ENCODE data around the gene ATL2.

Gene ATL2

GRCh38 chr2:38387887-38388286 lies 10.8 kb upstream of the ATL2 start:
- DNase-seq = no peak

DNA sequence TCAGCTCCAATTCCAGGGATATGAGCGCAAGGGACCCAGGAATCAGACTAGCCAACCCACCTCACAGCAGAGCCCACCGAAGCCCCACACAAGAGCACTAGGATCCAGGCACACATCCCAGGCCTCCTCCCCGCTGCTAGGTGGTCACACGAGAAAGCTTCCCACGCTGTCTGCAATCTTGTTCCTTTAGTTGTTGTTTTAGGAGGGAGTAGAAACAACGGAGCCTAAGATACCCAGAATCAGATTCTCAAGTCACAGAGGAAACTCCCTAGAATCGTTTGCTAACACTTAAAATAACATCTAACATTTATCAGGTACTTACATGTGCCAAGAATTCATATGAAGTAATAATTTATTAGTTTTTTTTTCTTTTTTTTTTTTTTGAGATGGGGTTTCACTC lies 9.7 kb upstream of the ATL2 start:
- no peak for DNase-seq

DNA sequence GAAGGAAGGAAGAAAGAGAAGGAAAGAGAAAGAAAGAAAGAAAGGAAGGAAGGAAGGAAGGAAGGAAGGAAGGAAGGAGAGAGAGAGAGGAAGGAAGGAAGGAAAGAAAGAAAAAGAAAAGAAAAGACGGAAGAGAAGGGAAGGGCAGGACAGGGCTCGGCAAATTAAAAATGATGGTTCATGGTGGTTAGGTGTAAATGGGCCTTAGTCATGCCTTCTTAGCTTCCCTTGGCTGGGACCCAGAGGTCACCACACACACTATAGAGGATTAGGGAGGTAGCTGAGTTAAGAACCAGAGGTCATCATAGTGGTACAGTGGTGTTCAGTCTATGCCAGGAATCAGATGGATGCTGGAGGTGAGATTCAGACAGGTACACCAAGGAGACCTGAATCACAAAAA lies 9.3 kb upstream of the ATL2 start:
- no peak for DNase-seq

DNA sequence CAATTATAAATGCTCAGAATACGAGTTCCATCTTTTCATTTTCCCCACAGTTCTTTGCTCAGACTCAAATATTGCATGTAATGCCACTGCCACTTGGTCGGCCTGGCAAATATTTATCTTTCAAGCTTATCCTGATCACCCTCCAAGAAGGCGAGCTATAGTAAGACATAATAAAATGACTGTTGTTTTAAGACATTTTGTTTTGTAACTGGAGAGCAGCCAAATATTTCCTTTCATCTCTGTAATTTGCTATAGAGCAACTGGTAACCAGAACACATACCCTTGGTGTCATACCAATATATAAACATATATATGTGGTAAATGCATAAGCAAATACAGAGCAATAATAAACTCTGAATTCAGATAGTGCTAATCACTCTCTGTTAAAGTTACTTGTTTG lies 7.3 kb upstream of the ATL2 start:
- DNase-seq = no peak

GRCh38 chr2:38383741-38384140 lies 6.7 kb upstream of the ATL2 start:
- DNase-seq = peak; percentile 13

DNA sequence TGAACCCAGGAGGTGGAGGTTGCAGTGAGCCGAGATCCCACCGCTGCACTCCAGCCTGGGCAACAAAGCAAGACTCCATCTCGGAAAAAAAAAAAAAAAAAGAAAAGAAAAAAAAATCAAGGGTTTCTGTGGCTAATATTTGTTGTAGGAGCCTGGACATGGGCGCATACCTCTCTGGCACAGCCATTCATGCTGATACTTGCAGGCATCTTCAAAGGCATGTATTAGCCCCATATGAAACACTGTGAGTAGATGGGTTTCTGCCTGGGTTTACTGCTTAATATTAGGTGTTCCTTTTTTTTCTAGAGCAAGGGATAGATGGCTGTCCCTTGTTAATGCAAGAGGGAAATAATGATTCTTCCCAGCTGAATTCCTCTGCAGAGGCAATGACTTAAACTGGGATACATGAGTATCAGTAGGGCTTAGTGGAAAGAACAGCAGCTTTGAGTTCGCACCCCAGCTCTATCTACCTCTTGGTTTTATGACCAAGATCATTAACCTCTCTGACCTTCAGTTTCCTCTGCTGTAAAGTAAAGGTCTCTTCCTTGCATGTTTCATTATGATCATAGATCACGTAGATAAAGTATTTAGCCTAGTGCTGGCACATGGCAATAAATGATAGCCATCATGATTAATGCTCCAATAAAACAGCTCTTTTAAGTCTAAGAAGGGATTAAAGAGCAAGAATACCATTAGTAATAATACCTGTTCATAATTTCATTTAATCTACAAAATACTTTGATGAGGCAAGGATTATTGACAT lies 4.5 kb upstream of the ATL2 start:
- no peak for DNase-seq

DNA sequence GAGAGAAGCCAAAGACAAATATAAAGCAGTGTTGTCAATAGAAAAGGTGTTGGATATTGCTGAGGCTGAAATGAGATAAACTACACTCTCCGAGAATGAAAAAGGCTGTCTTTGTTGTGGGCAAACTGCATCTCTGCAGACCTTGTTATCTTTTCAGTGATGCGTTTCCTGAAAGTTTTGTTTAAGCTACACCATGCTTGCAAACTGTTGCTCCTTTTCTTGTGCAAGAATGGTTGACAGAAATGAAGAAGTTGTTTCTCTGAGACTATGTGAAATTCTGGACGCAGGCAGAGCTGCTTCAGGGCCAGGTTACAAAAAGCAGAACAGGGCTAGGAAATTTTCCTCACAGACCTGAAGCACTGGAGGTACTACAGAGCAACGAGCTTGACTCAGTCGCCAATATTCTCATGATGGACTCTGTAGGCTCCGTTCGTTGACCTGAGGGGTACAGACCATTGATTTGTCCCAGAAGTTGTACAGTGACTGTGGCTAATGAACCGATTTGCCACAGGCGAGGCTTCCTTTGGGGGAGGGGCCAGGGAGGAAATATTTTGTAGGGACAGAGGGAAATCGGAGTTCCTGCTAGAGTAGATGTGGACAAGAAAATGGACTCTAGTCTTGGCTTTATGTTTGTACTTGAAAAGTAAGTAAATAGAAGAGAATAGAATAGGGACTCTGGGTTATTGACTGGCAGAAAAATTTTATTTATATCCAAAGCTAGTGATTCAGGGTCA lies 3.5 kb upstream of the ATL2 start:
- no peak for DNase-seq

- peak; percentile 47 for DNase-seq
These were observed 575 bp downstream of the ATL2 start for GRCh38 chr2:38376346-38377049.

DNA sequence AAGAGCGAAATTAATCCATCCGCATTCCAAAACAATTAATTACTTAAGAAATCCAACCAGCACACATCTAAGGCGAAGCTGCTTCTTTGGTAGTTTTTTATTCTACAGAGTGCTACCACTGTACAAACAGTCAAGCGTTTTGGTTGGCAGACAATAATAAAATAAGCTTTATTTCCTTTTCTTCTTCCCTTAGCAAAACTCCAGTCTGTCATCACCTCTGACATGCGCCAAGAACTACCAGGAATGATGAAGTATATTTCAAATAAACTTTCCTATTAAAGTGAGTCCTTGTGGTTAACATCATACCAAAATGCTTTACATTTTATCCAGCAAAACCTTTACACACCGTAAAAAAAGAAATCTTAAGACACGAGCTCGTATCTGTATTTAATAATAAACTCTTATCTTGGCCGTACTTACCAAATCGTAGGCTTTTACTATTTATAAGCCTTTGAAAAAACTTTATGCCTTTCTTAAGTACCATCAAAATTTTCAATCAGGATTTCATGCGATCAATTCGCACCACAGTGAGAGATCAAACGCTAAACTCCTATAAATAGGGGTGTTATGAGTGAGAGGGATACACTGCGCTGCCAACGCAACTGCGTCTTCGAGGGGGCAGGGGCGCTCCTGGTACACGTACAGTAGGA lies 1.3 kb downstream of the ATL2 start:
- peak; percentile 31 for DNase-seq

DNA sequence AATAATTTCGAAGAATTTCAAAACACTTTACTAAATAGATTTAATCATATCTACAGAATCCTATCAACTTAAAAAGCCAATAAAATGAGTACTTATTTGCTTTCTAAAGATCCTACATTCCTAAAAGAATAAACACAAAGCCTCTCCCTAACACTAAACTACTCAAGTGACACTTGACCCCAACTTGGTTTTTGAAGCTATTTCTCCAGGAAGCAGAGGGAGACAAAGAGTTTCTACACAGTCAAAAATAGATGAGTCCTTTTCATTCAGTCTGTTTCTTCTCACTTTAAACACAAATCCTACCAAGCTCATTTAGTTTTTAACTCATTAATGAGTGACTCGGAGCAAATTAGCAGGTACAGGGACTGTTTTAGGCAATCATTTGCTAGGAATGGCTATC lies 2.1 kb downstream of the ATL2 start:
- DNase-seq = no peak

GRCh38 chr2:38371235-38371634 lies 5.8 kb downstream of the ATL2 start:
- DNase-seq = no peak

- DNase-seq = no peak
These were observed 6.4 kb downstream of the ATL2 start for GRCh38 chr2:38370664-38371063.

DNA sequence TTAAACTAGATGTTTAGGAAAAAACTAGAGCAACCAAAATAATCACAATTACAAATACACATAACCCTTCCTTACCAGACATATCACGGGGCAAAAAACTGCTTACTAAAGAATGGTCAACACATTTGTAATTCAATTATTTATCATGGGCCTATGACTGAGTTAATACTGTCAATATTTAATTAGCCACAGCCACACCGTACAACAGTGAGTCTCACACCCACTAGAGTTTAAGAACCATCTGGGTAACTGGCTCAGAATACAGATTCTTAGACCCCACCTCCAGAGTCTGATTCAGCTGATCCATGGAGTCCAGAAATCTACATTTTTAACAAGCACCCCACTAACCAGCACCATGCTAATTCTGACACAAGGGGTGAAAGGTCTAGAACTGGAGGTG lies 14.8 kb downstream of the ATL2 start:
- DNase-seq = no peak

DNA sequence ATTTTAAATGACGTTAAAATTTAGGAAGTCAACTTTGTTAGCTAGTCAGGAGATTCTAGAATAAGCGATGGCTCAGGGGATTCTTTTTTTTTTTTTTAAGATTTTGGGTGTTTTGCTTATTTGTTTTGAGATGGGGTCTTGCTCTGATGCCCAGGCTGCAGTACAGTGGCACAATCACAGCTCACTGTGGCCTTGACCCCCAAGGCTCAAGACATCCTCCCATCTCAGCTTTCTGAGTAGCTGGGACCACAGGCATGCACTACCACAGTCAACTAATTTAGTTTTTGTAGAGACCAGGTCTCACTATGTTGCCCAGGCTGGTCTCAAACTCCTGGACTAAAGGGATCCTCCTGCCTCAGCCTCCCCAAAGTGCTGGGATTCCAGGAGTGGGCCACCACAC lies 16.9 kb downstream of the ATL2 start:
- no peak for DNase-seq

- DNase-seq = no peak
These were observed 23.7 kb downstream of the ATL2 start for GRCh38 chr2:38353402-38353801.

- no peak for DNase-seq
These were observed 24.7 kb downstream of the ATL2 start for GRCh38 chr2:38352336-38352735.

DNA sequence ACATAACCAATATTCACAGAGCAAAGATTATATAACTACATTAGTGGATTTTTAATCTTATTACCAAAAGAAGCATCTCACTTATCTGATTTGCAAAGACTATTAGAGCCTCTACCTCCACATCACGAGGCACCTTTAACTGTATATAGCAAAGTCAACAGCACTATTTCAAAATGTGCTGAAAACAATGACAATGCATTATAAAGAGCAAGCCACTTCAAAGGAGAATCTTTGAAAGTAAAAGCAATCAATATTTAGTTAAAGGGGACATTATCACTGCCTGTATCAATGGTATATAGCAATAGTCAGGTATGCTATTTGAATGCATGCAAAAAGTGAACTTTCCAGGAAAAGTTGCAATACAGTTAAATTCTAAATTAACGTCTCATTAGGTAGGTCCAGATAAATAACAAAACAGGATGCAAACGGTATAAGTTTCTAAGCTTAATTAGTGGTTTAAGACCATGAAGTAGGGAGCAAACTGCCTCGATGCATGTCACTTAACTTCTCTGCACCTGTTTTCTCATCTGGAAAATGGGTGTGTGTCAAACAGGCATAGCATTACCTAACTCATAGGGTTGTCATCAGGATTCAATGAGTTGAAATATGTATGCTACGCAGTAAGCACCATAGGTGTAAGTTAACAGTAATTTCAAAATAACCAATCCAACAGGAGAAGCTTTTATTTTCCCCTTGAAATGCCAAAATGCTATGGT lies 31.6 kb downstream of the ATL2 start:
- no peak for DNase-seq

- no peak for DNase-seq
These were observed 32.3 kb downstream of the ATL2 start for GRCh38 chr2:38344813-38345212.

DNA sequence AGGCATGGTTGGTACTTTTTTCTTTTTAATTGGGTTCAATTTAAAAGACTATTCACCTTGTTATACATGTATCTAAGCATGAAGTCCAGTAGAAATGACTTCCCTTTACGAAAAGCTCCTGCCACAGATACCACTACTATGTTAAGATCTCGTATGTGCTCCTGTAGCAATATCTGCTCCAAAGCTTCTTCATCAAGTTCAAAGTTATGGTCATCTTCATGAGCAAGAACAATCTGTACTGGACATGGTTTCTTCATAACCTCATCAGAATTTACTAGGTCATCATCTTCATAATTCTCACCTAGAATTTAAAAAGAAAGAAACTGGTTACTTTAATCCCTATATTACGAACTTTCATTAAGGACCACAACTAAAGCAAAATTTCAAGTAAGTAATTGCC lies 33.9 kb downstream of the ATL2 start:
- DNase-seq = no peak

GRCh38 chr2:38336621-38337020 lies 40.5 kb downstream of the ATL2 start:
- DNase-seq = no peak

DNA sequence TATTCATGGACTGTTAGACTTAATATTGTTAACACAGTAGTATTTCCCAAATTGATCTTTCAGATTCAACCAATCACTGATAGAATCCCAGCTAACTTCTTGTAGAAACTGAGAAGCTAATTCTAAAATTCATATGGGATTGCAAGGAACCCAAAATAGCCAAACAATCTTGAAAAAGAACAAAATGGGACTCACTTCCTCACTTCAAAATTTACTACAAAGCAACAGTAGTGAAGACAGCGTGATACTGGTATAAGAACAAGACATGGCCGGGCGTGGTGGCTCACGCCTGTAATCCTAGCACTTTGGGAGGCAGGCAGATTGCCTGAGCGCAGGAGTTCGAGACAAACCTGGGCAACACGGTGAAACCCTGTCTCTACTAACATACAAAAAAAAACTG lies 46.3 kb downstream of the ATL2 start:
- DNase-seq = no peak

DNA sequence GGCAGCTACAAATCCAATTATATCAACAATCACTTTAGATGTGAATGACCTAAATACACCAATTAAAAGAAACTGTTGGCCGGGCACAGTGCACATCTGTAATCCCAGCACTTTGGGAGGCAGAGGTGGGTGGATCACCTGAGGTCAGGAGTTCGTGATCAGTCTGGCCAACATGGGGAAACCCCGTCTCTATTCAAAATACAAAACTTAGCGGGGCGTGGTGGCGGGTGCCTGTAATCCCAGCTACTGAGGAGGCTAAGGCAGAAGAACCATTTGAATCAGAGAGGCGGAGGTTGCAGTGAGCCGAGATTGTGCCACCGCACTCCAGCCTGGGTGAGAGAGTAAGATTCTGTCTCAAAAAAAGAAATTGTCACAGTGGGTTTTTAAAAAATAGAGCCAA lies 49.5 kb downstream of the ATL2 start:
- DNase-seq = no peak

DNA sequence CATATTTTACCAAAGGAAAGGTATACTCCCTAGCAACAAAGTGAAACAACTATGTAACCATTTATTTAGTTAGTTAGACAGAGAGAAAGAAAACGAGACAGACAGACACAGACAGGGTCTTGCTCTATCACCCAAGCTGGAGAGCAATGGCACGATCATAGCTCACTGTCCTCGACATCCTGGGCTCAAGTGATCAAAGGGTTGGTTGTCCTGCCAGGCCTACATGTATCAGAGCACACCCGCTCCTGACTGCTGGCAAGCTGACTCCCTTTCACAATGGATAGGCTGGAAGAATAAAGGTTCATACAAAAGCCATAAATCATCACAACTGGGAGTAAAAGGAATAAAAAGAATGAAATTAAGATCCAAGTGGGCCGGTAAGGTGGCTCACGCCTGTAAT lies 53.5 kb downstream of the ATL2 start:
- DNase-seq = no peak
